Measurements from ENCODE around the gene TTC38. TPM values are rescaled to one million over a fixed set of nuclear protein-coding genes. Genes with fewer than 3 reads are reported as not detected.
"Not testable (repeated sequence)": the region's sequence is repeated elsewhere in the genome, so short reads cannot be mapped to it uniquely, and the experiment has no call there.

TTC38 gene
- total RNA-seq, 1 experiment from 2014 or later = 13.7 TPM

GRCh38 chr22:46293577-46294260 is 25.9 kb downstream of the TTC38 start:
- no peak for DNase-seq (ENCODE audit: extremely low read depth, low read depth)

GRCh38 chr22:46294784-46295183 is 27.0 kb downstream of the TTC38 start:
- DNase-seq (ENCODE audit: extremely low read depth, low read depth) = no peak

GRCh38 chr22:46295277-46295971 is 27.6 kb downstream of the TTC38 start:
- DNase-seq (ENCODE audit: extremely low read depth, low read depth) = no peak

GRCh38 chr22:46296257-46297150 is 28.7 kb downstream of the TTC38 start, which contains the start of gene GTSE1:
GTSE1 (plus strand) TSS chr22:46296870; CDS start chr22:46297401, 531 bp downstream.
- DNase-seq (ENCODE audit: extremely low read depth, low read depth) = peak; percentile 94

GRCh38 chr22:46297151-46297812 is 29.5 kb downstream of the TTC38 start:
- DNase-seq (ENCODE audit: extremely low read depth, low read depth) = peak; percentile 6

- DNase-seq (ENCODE audit: extremely low read depth, low read depth) = no peak
Observed at GRCh38 chr22:46299101-46299500, 31.3 kb downstream of the TTC38 start.

GRCh38 chr22:46300491-46300890 is 32.7 kb downstream of the TTC38 start:
- DNase-seq (ENCODE audit: extremely low read depth, low read depth) = no peak

- no peak for DNase-seq (ENCODE audit: extremely low read depth, low read depth)
Observed at GRCh38 chr22:46303347-46303965, 35.6 kb downstream of the TTC38 start.

- no peak for DNase-seq (ENCODE audit: extremely low read depth, low read depth)
Observed at GRCh38 chr22:46308283-46308988, 40.6 kb downstream of the TTC38 start.

- no peak for DNase-seq (ENCODE audit: extremely low read depth, low read depth)
Observed at GRCh38 chr22:46309526-46310085, 41.8 kb downstream of the TTC38 start.

- no peak for DNase-seq (ENCODE audit: extremely low read depth, low read depth)
Observed at GRCh38 chr22:46312056-46312455, 44.2 kb downstream of the TTC38 start.

- DNase-seq (ENCODE audit: extremely low read depth, low read depth) = not testable (repeated sequence)
Observed at GRCh38 chr22:46312848-46313247, 45.0 kb downstream of the TTC38 start.

- DNase-seq (ENCODE audit: extremely low read depth, low read depth) = no peak
Observed at GRCh38 chr22:46315976-46316375, 48.2 kb downstream of the TTC38 start.

GRCh38 chr22:46317646-46318045 is 49.8 kb downstream of the TTC38 start:
- DNase-seq (ENCODE audit: extremely low read depth, low read depth) = no peak

GRCh38 chr22:46318576-46318975 is 50.8 kb downstream of the TTC38 start:
- no peak for DNase-seq (ENCODE audit: extremely low read depth, low read depth)

- DNase-seq (ENCODE audit: extremely low read depth, low read depth) = no peak
Observed at GRCh38 chr22:46319319-46319718, 51.5 kb downstream of the TTC38 start.

GRCh38 chr22:46320166-46320710 is 52.4 kb downstream of the TTC38 start:
- no peak for DNase-seq (ENCODE audit: extremely low read depth, low read depth)

- no peak for DNase-seq (ENCODE audit: extremely low read depth, low read depth)
Observed at GRCh38 chr22:46320716-46321386, 53.0 kb downstream of the TTC38 start.
